ENCODE measurements around the gene SPARC. TPM values are rescaled to one million over a fixed set of nuclear protein-coding genes. Genes with fewer than 3 reads are reported as not detected.

SPARC gene
- polyA plus RNA-seq, 1 of the 3 experiments (the other 2 are of a cell fraction) = 1,115 TPM

GRCh38 chr5:151627650-151628049 lies 59.1 kb downstream of the SPARC start:
- no peak for TF ChIP-seq ELF1 (IDR thresholded peaks at IDR 0.05)
- TF ChIP-seq EP300 (IDR thresholded peaks at IDR 0.05; ENCODE audit: borderline replicate concordance in 1 of 2, low read depth in 1 of 2, low read length in 1 of 2) = no peak
- no peak for TF ChIP-seq SIN3A (IDR thresholded peaks at IDR 0.05; ENCODE audit: borderline replicate concordance, low read depth, low read length)
- TF ChIP-seq POLR2AphosphoS5 (IDR thresholded peaks at IDR 0.05; ENCODE audit: low read depth, low read length) = no peak
- no peak for TF ChIP-seq YY1 (IDR thresholded peaks at IDR 0.05; ENCODE audit: low read depth)
- TF ChIP-seq RCOR1 (IDR thresholded peaks at IDR 0.05; ENCODE audit: low read length) = no peak
- TF ChIP-seq, protein P1, sequence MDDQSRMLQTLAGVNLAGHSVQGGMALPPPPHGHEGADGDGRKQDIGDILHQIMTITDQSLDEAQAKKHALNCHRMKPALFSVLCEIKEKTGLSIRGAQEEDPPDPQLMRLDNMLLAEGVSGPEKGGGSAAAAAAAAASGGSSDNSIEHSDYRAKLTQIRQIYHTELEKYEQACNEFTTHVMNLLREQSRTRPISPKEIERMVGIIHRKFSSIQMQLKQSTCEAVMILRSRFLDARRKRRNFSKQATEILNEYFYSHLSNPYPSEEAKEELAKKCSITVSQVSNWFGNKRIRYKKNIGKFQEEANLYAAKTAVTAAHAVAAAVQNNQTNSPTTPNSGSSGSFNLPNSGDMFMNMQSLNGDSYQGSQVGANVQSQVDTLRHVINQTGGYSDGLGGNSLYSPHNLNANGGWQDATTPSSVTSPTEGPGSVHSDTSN (IDR thresholded peaks at IDR 0.05) = no peak
- TF ChIP-seq FOXM1 (IDR thresholded peaks at IDR 0.05; ENCODE audit: low read depth) = no peak
- TF ChIP-seq FOXJ3 (CRISPR knock-in tag; IDR thresholded peaks at IDR 0.05) = no peak
- TF ChIP-seq GATA2 (CRISPR knock-in tag; IDR thresholded peaks at IDR 0.05) = no peak
- no peak for TF ChIP-seq TEAD4 (IDR thresholded peaks at IDR 0.05; ENCODE audit: borderline replicate concordance, insufficient read depth)
- TF ChIP-seq RXRA (IDR thresholded peaks at IDR 0.05; ENCODE audit: borderline replicate concordance, low read depth) = no peak
- TF ChIP-seq, protein P2, sequence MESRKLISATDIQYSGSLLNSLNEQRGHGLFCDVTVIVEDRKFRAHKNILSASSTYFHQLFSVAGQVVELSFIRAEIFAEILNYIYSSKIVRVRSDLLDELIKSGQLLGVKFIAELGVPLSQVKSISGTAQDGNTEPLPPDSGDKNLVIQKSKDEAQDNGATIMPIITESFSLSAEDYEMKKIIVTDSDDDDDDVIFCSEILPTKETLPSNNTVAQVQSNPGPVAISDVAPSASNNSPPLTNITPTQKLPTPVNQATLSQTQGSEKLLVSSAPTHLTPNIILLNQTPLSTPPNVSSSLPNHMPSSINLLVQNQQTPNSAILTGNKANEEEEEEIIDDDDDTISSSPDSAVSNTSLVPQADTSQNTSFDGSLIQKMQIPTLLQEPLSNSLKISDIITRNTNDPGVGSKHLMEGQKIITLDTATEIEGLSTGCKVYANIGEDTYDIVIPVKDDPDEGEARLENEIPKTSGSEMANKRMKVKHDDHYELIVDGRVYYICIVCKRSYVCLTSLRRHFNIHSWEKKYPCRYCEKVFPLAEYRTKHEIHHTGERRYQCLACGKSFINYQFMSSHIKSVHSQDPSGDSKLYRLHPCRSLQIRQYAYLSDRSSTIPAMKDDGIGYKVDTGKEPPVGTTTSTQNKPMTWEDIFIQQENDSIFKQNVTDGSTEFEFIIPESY (IDR thresholded peaks at IDR 0.05; ENCODE audit: borderline replicate concordance, low read depth) = no peak
- TF ChIP-seq, protein P3, sequence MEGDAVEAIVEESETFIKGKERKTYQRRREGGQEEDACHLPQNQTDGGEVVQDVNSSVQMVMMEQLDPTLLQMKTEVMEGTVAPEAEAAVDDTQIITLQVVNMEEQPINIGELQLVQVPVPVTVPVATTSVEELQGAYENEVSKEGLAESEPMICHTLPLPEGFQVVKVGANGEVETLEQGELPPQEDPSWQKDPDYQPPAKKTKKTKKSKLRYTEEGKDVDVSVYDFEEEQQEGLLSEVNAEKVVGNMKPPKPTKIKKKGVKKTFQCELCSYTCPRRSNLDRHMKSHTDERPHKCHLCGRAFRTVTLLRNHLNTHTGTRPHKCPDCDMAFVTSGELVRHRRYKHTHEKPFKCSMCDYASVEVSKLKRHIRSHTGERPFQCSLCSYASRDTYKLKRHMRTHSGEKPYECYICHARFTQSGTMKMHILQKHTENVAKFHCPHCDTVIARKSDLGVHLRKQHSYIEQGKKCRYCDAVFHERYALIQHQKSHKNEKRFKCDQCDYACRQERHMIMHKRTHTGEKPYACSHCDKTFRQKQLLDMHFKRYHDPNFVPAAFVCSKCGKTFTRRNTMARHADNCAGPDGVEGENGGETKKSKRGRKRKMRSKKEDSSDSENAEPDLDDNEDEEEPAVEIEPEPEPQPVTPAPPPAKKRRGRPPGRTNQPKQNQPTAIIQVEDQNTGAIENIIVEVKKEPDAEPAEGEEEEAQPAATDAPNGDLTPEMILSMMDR (IDR thresholded peaks at IDR 0.05) = no peak
- TF ChIP-seq TAF1 (IDR thresholded peaks at IDR 0.05; ENCODE audit: borderline replicate concordance, low read depth, low read length) = no peak
- no peak for TF ChIP-seq MAX (IDR thresholded peaks at IDR 0.05; ENCODE audit: low read depth)
- TF ChIP-seq FOSL2 (IDR thresholded peaks at IDR 0.05; ENCODE audit: borderline replicate concordance, low read depth) = no peak
- no peak for TF ChIP-seq MXI1 (IDR thresholded peaks at IDR 0.05; ENCODE audit: low read depth, low read length)
- H3K4me2 ChIP-seq = no peak overlapping the region
- ChIA-PET POLR2A (no interaction called here), CTCF (interaction anchor here (0.6 to 1.8 kb wide), 6 partner anchors 9 to 512 kb away, joined by 3 to 7 read pairs (median 3); partner anchors contain the start of gene SLC36A1)
- H4K20me1 ChIP-seq (ENCODE audit: insufficient read depth) = no peaks in the 10 kb centered on the region
- WGBS (ENCODE audit: low lambda C conversion rate) = 56% methylated on average over 6 of the region's 6 CpGs
- no peak overlapping the region for H3K9ac ChIP-seq
- no peaks in the 10 kb centered on the region for H3K9me2 ChIP-seq
- H2AFZ ChIP-seq (ENCODE audit: low read depth) = no peak overlapping the region
- no peaks in the 10 kb centered on the region for H3K9me3 ChIP-seq
- no peaks in the 10 kb centered on the region for H3K36me3 ChIP-seq (replicated peaks in 1 of 2; ENCODE audit: control insufficient read depth in 1 of 2, insufficient read depth in 2 of 2, low read length in 1 of 2)
- H3F3A ChIP-seq (replicated peaks; ENCODE audit: insufficient read depth) = no peaks in the 10 kb centered on the region
- no peak overlapping the region for H3K27ac ChIP-seq (ENCODE audit: low read depth in 2 of 2, low read length in 1 of 2)
- no peak for DNase-seq
- no peaks in the 10 kb centered on the region for H3K27me3 ChIP-seq (ENCODE audit: insufficient read depth)
- H3K4me1 ChIP-seq (ENCODE audit: control insufficient read depth in 1 of 2, insufficient read depth in 2 of 2, low read depth in 1 of 2, low read length in 1 of 2) = no peaks in the 10 kb centered on the region
- no peak overlapping the region for H3K4me3 ChIP-seq (ENCODE audit: low read depth in 2 of 2, low read length in 1 of 2)
- no peaks in the 10 kb centered on the region for H3K79me2 ChIP-seq (ENCODE audit: insufficient read depth)
